H9 (cell line): ENCODE results near the gene TSPEAR. TPM values are rescaled to one million over a fixed set of nuclear protein-coding genes. Genes with fewer than 3 reads are reported as not detected.

Experiments
- DNase-seq: peaks from one replicate; pipeline ENCODE4 v3.0.0-alpha.2; 2017
- H2AFZ ChIP-seq: one replicate; pipeline ENCODE4 v1.6.1; 2013; ENCODE audit warnings: mild to moderate bottlenecking, low read length, control low read depth, moderate library complexity
- H2AK5ac ChIP-seq: 2 replicates; pipeline ENCODE4 v1.6.1; 2013; ENCODE audit warnings: low read length, control low read depth, mixed read lengths; ENCODE audit not compliant: insufficient read length
- H2BK120ac ChIP-seq: one replicate; pipeline ENCODE4 v1.6.1; 2013; ENCODE audit warnings: low read depth, mild to moderate bottlenecking, low read length, control low read depth, inconsistent platforms; ENCODE audit not compliant: poor library complexity, severe bottlenecking
- H2BK12ac ChIP-seq: 2 replicates; pipeline ENCODE4 v1.6.1; 2013; ENCODE audit warnings: low read length, control low read depth, mixed read lengths, low read depth; ENCODE audit not compliant: insufficient read length
- H2BK15ac ChIP-seq: 2 replicates; pipeline ENCODE4 v1.6.1; 2013; ENCODE audit warnings: low read depth, low read length, control low read depth
- H2BK20ac ChIP-seq: one replicate; pipeline ENCODE4 v1.6.1; 2013; ENCODE audit warnings: low read depth, mild to moderate bottlenecking, low read length, control low read depth, inconsistent platforms; ENCODE audit not compliant: poor library complexity, severe bottlenecking
- H2BK5ac ChIP-seq: 2 replicates; pipeline ENCODE4 v1.6.1; 2013; ENCODE audit warnings: low read length, control low read depth, mixed read lengths; ENCODE audit not compliant: insufficient read length
- H3K14ac ChIP-seq: 2 replicates; pipeline ENCODE4 v1.6.1; 2013; ENCODE audit warnings: low read length, control low read depth; ENCODE audit not compliant: insufficient read depth
- H3K18ac ChIP-seq: 2 replicates; pipeline ENCODE4 v1.6.1; 2013; ENCODE audit warnings: low read depth, mild to moderate bottlenecking, mixed read lengths, low read length, control low read depth; ENCODE audit not compliant: insufficient read length
- H3K23ac ChIP-seq: 2 replicates; pipeline ENCODE4 v1.6.1; 2013; ENCODE audit warnings: low read length, control low read depth, mixed read lengths, low read depth; ENCODE audit not compliant: insufficient read length
- H3K23me2 ChIP-seq: 2 replicates; pipeline ENCODE4 v1.6.1; 2013; ENCODE audit warnings: low read depth, mild to moderate bottlenecking, mixed read lengths, low read length, control low read depth; ENCODE audit not compliant: insufficient read length, poor library complexity, severe bottlenecking
- H3K27ac ChIP-seq: 2 replicates; pipeline ENCODE4 v1.5.1; 2013; ENCODE audit warnings: low read length, control low read depth, mixed read lengths, low read depth; ENCODE audit not compliant: insufficient read length
- H3K27me3 ChIP-seq: 2 replicates; pipeline ENCODE4 v1.6.1; 2013; ENCODE audit warnings: low read length, control low read depth, inconsistent platforms; ENCODE audit not compliant: insufficient read depth
- H3K4ac ChIP-seq: 2 replicates; pipeline ENCODE4 v1.6.1; 2013; ENCODE audit warnings: low read depth, mild to moderate bottlenecking, control low read depth, inconsistent platforms, low read length, moderate library complexity
- H3K4me1 ChIP-seq: 2 replicates; pipeline ENCODE4 v1.6.1; 2013; ENCODE audit warnings: low read length, control low read depth, inconsistent platforms; ENCODE audit not compliant: insufficient read depth
- H3K4me2 ChIP-seq: 2 replicates; pipeline ENCODE4 v1.6.1; 2013; ENCODE audit warnings: low read length, control low read depth, mixed read lengths; ENCODE audit not compliant: insufficient read length, insufficient read depth
- H3K56ac ChIP-seq: 2 replicates; pipeline ENCODE4 v1.6.1; 2013; ENCODE audit warnings: low read depth, mild to moderate bottlenecking, mixed read lengths, low read length, control low read depth; ENCODE audit not compliant: insufficient read length
- H3K79me1 ChIP-seq: 2 replicates; pipeline ENCODE4 v1.6.1; 2013; ENCODE audit warnings: low read depth, mild to moderate bottlenecking, moderate library complexity, low read length, control low read depth, inconsistent platforms; ENCODE audit not compliant: insufficient read depth, poor library complexity, severe bottlenecking
- H3K79me2 ChIP-seq: 2 replicates; pipeline ENCODE4 v1.6.1; 2013; ENCODE audit warnings: low read length, control low read depth, inconsistent platforms; ENCODE audit not compliant: insufficient read depth
- H3K9ac ChIP-seq: 2 replicates; pipeline ENCODE4 v1.6.1; 2013; ENCODE audit warnings: low read length, control low read depth, mixed read lengths; ENCODE audit not compliant: insufficient read length; ENCODE audit errors: extremely low read depth
- H3K9me3 ChIP-seq: one replicate; pipeline ENCODE4 v1.6.1; 2013; ENCODE audit warnings: low read depth, low read length, inconsistent platforms; ENCODE audit not compliant: control insufficient read depth
- H3T11ph ChIP-seq: one replicate; pipeline ENCODE4 v1.6.1; 2013; ENCODE audit warnings: mild to moderate bottlenecking, low read length, control low read depth, inconsistent platforms
- H4K20me1 ChIP-seq: one replicate; pipeline ENCODE4 v1.6.1; 2013; ENCODE audit not compliant: control insufficient read depth, insufficient read length, insufficient read depth
- H4K5ac ChIP-seq: 2 replicates; pipeline ENCODE4 v1.6.1; 2013; ENCODE audit warnings: low read depth, mild to moderate bottlenecking, mixed read lengths, low read length, control low read depth; ENCODE audit not compliant: insufficient read length
- H4K8ac ChIP-seq: replicated peaks from 2 replicates; pipeline ENCODE4 v1.6.1; 2013; ENCODE audit warnings: low read length, control low read depth, mixed read lengths, low read depth; ENCODE audit not compliant: insufficient read length
- H4K91ac ChIP-seq: 2 replicates; pipeline ENCODE4 v1.6.1; 2013; ENCODE audit warnings: low read depth, mild to moderate bottlenecking, moderate library complexity, mixed read lengths, low read length, control low read depth; ENCODE audit not compliant: insufficient read length
- H3K27ac Mint-ChIP-seq, 3 experiments: 2 replicates in 2 of 3; 3 replicates in 1 of 3; pipeline ENCODE4 v1.8.0; 2020 to 2021; ENCODE audit warnings: mixed read lengths in 3 of 3, mild to moderate bottlenecking in 1 of 3, moderate library complexity in 1 of 3
- H3K27me3 Mint-ChIP-seq: 2 replicates; pipeline ENCODE4 v1.8.0; 2021; ENCODE audit warnings: low read depth, mild to moderate bottlenecking, moderate library complexity, mixed read lengths
- H3K36me3 Mint-ChIP-seq, 3 experiments: 2 replicates in 2 of 3; 3 replicates in 1 of 3; pipeline ENCODE4 v1.8.0; 2020 to 2021; ENCODE audit warnings: low read depth in 3 of 3, mixed read lengths in 3 of 3; ENCODE audit not compliant: insufficient read depth in 1 of 3
- H3K4me1 Mint-ChIP-seq, 2 experiments: 2 replicates each; pipeline ENCODE4 v1.8.0; 2020; ENCODE audit warnings: mixed read lengths in 2 of 2
- H3K4me3 Mint-ChIP-seq, 2 experiments: 2 replicates in 1 of 2; 3 replicates in 1 of 2; pipeline ENCODE4 v1.8.0; 2020 to 2021; ENCODE audit warnings: mild to moderate bottlenecking in 2 of 2, mixed read lengths in 2 of 2, moderate library complexity in 1 of 2
- H3K9me3 Mint-ChIP-seq, 2 experiments: 2 replicates in 1 of 2; 3 replicates in 1 of 2; pipeline ENCODE4 v1.8.0; 2020; ENCODE audit warnings: mild to moderate bottlenecking in 2 of 2, mixed read lengths in 2 of 2, moderate library complexity in 1 of 2
- WGBS: extraction: QIAGEN DNeasy Blood & Tissue Kit; methylation state at CpG from one replicate; pipeline ENCODE4 v1.1.7; 2013; ENCODE audit warnings: missing lambda C conversion rate, low lambda C conversion rate, mixed read lengths; ENCODE audit not compliant: insufficient read length; ENCODE audit errors: extremely low coverage; 5-methylcytosine and 5-hydroxymethylcytosine counted together
- total RNA-seq: library from RNA; stranded (reverse); gene quantifications from 2 replicates; pipeline ENCODE4 v1.2.1, GENCODE V29; 2021
- TF ChIP-seq, protein P1 (sequence below): fragments of 200-600 bp; sonication (generic); conservative IDR thresholded peaks from 3 replicates; pipeline ENCODE4 v1.8.0; 2021; ENCODE audit warnings: antibody characterized with exemption, mild to moderate bottlenecking

TSPEAR gene
- total RNA-seq, 1 experiment from 2014 or later: 1.3 TPM

DNA sequence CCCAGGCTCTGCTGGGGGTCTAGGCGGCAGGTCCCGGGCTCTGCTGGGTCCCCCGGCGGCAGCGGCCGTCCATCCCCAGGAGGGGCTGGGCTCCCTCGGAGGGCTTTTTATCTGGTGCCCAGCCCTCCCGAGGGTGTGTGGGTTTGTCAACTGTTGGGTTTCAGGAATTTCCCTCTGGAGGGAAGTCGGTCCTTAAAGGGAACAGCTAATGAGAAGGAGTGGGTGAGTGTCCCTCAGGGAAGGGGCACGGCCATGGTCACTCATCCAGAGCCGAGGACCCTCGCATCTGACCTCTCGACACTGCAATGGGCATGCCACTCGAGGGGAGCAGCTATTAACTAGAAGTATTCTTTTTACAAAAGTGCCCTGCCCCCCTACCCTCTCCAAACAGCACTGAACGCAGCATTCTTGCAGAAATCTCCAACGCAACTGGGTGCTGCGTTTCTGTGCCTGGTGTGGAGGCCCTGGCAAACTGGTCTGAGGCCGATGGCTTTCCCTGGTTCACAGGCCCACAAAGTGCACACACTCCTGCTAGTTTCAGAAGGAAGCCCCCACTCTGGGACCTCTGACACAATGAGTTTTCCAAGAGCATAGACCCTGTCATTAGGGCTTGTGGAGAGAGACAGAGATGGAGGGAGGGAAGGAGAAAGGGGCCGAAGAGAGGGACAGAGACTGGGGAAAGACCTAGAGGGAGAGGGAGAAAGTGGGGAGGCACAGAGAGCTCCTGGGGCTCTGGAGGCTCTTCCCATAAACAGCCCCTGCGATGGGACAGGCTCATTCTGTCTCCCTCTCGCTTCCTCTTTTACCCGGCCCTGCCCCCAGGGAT is 1.0 kb upstream of the TSPEAR start:
- H4K91ac ChIP-seq: no peak overlapping the region
- H2BK5ac ChIP-seq: no peak overlapping the region
- no peak overlapping the region for H3K4ac ChIP-seq
- H3K4me2 ChIP-seq: peak overlapping the region; percentile 39
- no peak overlapping the region for H2BK15ac ChIP-seq
- no peak overlapping the region for H2BK20ac ChIP-seq
- no peaks in the 10 kb centered on the region for H3K79me2 ChIP-seq
- no peak overlapping the region for H2AK5ac ChIP-seq
- peaks cover 3% of the 10 kb centered on the region; the same call in 1 of the 2 replicates for H3K4me1 ChIP-seq
- no peak overlapping the region for H3K56ac ChIP-seq
- no peaks in the 10 kb centered on the region for H4K20me1 ChIP-seq
- H3K4me3 Mint-ChIP-seq: peak overlapping the region; percentile 14 to 74
- H3K23ac ChIP-seq: no peak overlapping the region
- no peak overlapping the region for H4K8ac ChIP-seq
- H3K23me2 ChIP-seq: peaks cover 29% of the 10 kb centered on the region
- no peak overlapping the region for H2BK12ac ChIP-seq
- no peaks in the 10 kb centered on the region; a peak in 3 of 7 replicates for H3K36me3 Mint-ChIP-seq
- no peak overlapping the region for H3K18ac ChIP-seq
- no peaks in the 10 kb centered on the region for H3K9me3 ChIP-seq
- H3K27me3 Mint-ChIP-seq: peaks cover 85% of the 10 kb centered on the region
- TF ChIP-seq, protein P1, sequence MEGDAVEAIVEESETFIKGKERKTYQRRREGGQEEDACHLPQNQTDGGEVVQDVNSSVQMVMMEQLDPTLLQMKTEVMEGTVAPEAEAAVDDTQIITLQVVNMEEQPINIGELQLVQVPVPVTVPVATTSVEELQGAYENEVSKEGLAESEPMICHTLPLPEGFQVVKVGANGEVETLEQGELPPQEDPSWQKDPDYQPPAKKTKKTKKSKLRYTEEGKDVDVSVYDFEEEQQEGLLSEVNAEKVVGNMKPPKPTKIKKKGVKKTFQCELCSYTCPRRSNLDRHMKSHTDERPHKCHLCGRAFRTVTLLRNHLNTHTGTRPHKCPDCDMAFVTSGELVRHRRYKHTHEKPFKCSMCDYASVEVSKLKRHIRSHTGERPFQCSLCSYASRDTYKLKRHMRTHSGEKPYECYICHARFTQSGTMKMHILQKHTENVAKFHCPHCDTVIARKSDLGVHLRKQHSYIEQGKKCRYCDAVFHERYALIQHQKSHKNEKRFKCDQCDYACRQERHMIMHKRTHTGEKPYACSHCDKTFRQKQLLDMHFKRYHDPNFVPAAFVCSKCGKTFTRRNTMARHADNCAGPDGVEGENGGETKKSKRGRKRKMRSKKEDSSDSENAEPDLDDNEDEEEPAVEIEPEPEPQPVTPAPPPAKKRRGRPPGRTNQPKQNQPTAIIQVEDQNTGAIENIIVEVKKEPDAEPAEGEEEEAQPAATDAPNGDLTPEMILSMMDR: no peak
- H3K9me3 Mint-ChIP-seq: no peaks in the 10 kb centered on the region; a peak in 1 of 5 replicates
- H3K27me3 ChIP-seq: peaks cover 44% of the 10 kb centered on the region; the same call in 1 of the 2 replicates
- no peaks in the 10 kb centered on the region for H3K79me1 ChIP-seq
- H3K4me1 Mint-ChIP-seq: peaks cover 52 to 63% of the 10 kb centered on the region in 2 experiments
- peak; percentile 31 for DNase-seq
- H3K14ac ChIP-seq: no peak overlapping the region
- no peak overlapping the region for H4K5ac ChIP-seq
- H2AFZ ChIP-seq: no peak overlapping the region
- H2BK120ac ChIP-seq: no peak overlapping the region
- H3K27ac Mint-ChIP-seq: no peak overlapping the region
- H3T11ph ChIP-seq: no peak overlapping the region
- H3K9ac ChIP-seq: no peak overlapping the region
- H3K27ac ChIP-seq: no peak overlapping the region
- WGBS: no CpG with 5 or more reads among the region's 22 CpGs
